ENCODE data around the gene TNFAIP2. TPM values are rescaled to one million over a fixed set of nuclear protein-coding genes. Genes with fewer than 3 reads are reported as not detected.

Gene TNFAIP2
- total and polyA plus RNA-seq, 9 of the 15 experiments (the other 6 are each of a cell fraction or from before 2014, with no cell fraction given): 22.6 to 68.6 (median 44.6) TPM

DNA sequence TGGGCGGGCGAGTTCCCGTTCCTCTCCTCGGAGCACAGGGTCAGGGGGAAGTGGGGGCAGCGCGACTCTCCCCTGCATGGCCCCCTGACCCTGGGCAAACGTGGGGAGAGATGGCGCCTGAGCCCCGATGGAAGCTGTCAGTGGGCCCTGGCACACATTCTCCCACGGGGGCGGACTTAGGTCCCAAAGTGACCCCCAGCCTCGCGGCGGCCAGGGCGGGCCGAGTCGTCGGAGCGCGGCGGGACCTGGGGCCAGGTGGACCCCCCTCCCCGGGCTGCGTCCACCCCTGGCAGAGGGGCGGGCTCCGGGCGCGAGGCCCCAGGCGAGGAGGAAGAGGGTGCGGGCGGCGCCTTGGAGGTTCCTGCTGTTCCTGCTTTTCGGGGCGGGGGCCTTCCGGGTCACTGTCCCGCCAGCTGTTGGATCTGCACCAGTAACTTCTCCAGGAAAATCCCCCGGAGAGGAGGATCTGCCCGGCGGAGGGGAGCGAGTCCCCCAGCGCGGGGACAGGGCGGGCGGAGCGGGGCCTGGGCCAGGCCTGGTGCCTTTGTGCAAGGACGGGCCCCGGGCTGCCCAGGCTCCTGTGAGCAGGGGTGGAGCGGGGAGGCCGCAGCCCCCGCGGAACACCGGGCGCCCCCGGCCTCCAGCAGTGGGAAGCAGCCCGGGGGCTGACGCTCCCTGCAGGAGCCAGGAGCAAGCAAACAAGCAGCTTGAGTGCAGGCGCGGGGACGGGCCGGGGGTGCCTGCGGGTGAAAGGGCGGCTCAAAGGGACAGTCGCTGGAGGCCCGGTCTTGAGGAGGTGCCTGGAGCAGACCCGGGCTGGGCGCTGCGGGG, 15.3 kb downstream of the TNFAIP2 start:
- Histone ChIP-seq H2AFZ (ENCODE audit: low read depth, low read length) (no peak overlapping the region), H3K4me1 (replicated peaks in 1 of 2; ENCODE audit: control insufficient read depth in 2 of 2, insufficient read depth in 2 of 2, low read length in 2 of 2) (peaks cover 21 to 40% of the 10 kb centered on the region in 2 experiments; a peak in 4 of 5 replicates), H3K9ac (ENCODE audit: insufficient read depth in 1 of 2, low read depth in 2 of 2, low read length in 2 of 2) (0 out of 4 replicates have a peak overlapping the region, but pooled peaks of 1 of the 2 experiments have one; percentile 45), H3K4me3 (no peak overlapping the region), H3K27me3 (ENCODE audit: control insufficient read depth in 2 of 2, insufficient read depth in 2 of 2, low read length in 2 of 2) (no peaks in the 10 kb centered on the region), H3K79me2 (ENCODE audit: control insufficient read depth, insufficient read depth, low read length) (no peaks in the 10 kb centered on the region), H3K9me1 (ENCODE audit: control insufficient read depth, insufficient read depth, low read length) (no peaks in the 10 kb centered on the region), H3K27ac (ENCODE audit: extremely low read depth, low read depth, low read length) (no peak overlapping the region), H3K4me2 (ENCODE audit: insufficient read depth, low read length) (no peak overlapping the region), H3K36me3 (ENCODE audit: control insufficient read depth, insufficient read depth, low read length) (peaks cover 27% of the 10 kb centered on the region; the same call in 1 of the 3 replicates), H3K9me3 (replicated peaks; ENCODE audit: control insufficient read depth, insufficient read depth, low read depth, low read length) (no peaks in the 10 kb centered on the region), H4K20me1 (replicated peaks; ENCODE audit: control insufficient read depth, insufficient read depth, low read length) (no peaks in the 10 kb centered on the region)
- WGBS (ENCODE audit: insufficient coverage, low coverage, missing lambda C conversion rate): 93% methylated on average over 14 of the region's 66 CpGs
- FAIRE-seq (no peak), DNase-seq (ENCODE audit: extremely low read depth in 1 of 4, low spot score in 3 of 4) (no peak), ATAC-seq (no peak)
- no TSS peak for BruUV-seq (replicated peaks)
- intact Hi-C loops (cut with micrococcal nuclease) (no loop called here), in situ Hi-C loops (cut with MboI) (no loop called here)
- TF ChIP-seq POLR2G (IDR thresholded peaks at IDR 0.05; ENCODE audit: low read depth, low read length): peak; percentile 53; the same call in 1 of the 2 replicates
- TF ChIP-seq SUPT5H (IDR thresholded peaks at IDR 0.05): no peak
- ChIA-PET POLR2A (no interaction called here), CTCF (ENCODE audit: low intra/inter-chr PET ratio) (interaction anchor here (0.6 kb wide), 1 partner anchor 11 kb away, joined by 3 read pairs; no protein-coding TSS in a partner anchor)

Data from K562 (cell line).